22Rv1 (cell line): ENCODE results near the gene SERPINB4.
"Not testable (repeated sequence)": the region's sequence is repeated elsewhere in the genome, so short reads cannot be mapped to it uniquely, and the experiment has no call there.

Experiments used
- ZFX ChIP-seq: fragments of 450-650 bp; IDR thresholded peaks from 2 replicates; pipeline ENCODE4 v1.6.1; 2017; ENCODE audit warnings: antibody characterized with exemption, borderline replicate concordance
- TF ChIP-seq, protein P1 (sequence below): fragments of 450-650 bp; IDR thresholded peaks from 2 replicates; pipeline ENCODE4 v1.5.1; 2017; ENCODE audit warnings: mild to moderate bottlenecking

DNA sequence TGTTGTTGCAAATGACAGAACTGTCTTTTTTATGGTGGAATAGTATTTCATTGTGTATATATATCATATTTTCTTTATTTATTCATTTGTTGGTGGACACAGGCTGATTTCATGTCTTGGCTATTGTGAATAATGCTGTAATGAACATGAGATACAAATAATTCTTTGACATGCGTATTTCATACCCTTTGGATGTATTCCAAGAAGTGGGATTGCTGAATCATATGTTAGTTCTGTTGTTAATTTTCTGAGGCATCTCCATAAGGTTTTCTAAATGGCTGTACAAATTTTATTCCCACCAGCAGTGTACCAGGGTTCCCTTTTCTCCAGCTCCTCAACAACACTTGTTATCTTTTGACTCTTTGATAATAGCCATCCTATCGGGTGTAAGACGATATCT lies 6.2 kb upstream of the SERPINB4 start:
- TF ChIP-seq, protein P1, sequence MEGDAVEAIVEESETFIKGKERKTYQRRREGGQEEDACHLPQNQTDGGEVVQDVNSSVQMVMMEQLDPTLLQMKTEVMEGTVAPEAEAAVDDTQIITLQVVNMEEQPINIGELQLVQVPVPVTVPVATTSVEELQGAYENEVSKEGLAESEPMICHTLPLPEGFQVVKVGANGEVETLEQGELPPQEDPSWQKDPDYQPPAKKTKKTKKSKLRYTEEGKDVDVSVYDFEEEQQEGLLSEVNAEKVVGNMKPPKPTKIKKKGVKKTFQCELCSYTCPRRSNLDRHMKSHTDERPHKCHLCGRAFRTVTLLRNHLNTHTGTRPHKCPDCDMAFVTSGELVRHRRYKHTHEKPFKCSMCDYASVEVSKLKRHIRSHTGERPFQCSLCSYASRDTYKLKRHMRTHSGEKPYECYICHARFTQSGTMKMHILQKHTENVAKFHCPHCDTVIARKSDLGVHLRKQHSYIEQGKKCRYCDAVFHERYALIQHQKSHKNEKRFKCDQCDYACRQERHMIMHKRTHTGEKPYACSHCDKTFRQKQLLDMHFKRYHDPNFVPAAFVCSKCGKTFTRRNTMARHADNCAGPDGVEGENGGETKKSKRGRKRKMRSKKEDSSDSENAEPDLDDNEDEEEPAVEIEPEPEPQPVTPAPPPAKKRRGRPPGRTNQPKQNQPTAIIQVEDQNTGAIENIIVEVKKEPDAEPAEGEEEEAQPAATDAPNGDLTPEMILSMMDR, result not testable (repeated sequence)
- TF ChIP-seq ZFX, result not testable (repeated sequence)
